ENCODE data around the gene EI24. TPM values are rescaled to one million over a fixed set of nuclear protein-coding genes. Genes with fewer than 3 reads are reported as not detected.

EI24 gene
- total RNA-seq, 1 experiment from 2014 or later = 193 TPM

GRCh38 chr11:125624756-125625213, 55.5 kb downstream of the EI24 start, which contains the start of gene CHEK1:
Gene CHEK1, plus strand, starts transcription at chr11:125625163. Its CDS starts 1,606 bp downstream, at chr11:125626769.
- Histone ChIP-seq H3K27me3 (ENCODE audit: control insufficient read depth, insufficient read depth, low read length) (no peaks in the 10 kb centered on the region), H3K36me3 (ENCODE audit: control insufficient read depth, insufficient read depth, low read length) (peaks cover 31% of the 10 kb centered on the region), H3K9me3 (ENCODE audit: control insufficient read depth, insufficient read depth, low read depth, low read length) (no peaks in the 10 kb centered on the region), H3K4me3 (ENCODE audit: low read depth in 2 of 2, low read length in 2 of 2) (peak within 1 kb of the TSS; percentile 67 to 74), H3K27ac (ENCODE audit: low read length) (peak within 1 kb of the TSS; percentile 87), H3K4me1 (ENCODE audit: control insufficient read depth, insufficient read depth, low read length) (peaks cover 29% of the 10 kb centered on the region)
- ATAC-seq (no peak), DNase-seq (ENCODE audit: low read depth, low spot score) (no peak)
- ChIA-PET POLR2A (no interaction called here), CTCF (no interaction called here)
- intact Hi-C loops (cut with micrococcal nuclease; ENCODE audit: unreplicated experiment) = loop anchor here (5.0 kb wide), 1 partner anchor 248 kb away; no protein-coding TSS in a partner anchor
- TF ChIP-seq TCF7L2 (IDR thresholded peaks at IDR 0.05; ENCODE audit: low read depth, low read length) (no peak), POLR2AphosphoS5 (IDR thresholded peaks at IDR 0.05; ENCODE audit: low read depth, low read length) (no peak), CTCF (IDR thresholded peaks at IDR 0.05) (no peak), SIN3A (IDR thresholded peaks at IDR 0.05; ENCODE audit: borderline replicate concordance, insufficient read depth, low read depth, low read length) (no peak)
- TF ChIP-seq, protein P1, sequence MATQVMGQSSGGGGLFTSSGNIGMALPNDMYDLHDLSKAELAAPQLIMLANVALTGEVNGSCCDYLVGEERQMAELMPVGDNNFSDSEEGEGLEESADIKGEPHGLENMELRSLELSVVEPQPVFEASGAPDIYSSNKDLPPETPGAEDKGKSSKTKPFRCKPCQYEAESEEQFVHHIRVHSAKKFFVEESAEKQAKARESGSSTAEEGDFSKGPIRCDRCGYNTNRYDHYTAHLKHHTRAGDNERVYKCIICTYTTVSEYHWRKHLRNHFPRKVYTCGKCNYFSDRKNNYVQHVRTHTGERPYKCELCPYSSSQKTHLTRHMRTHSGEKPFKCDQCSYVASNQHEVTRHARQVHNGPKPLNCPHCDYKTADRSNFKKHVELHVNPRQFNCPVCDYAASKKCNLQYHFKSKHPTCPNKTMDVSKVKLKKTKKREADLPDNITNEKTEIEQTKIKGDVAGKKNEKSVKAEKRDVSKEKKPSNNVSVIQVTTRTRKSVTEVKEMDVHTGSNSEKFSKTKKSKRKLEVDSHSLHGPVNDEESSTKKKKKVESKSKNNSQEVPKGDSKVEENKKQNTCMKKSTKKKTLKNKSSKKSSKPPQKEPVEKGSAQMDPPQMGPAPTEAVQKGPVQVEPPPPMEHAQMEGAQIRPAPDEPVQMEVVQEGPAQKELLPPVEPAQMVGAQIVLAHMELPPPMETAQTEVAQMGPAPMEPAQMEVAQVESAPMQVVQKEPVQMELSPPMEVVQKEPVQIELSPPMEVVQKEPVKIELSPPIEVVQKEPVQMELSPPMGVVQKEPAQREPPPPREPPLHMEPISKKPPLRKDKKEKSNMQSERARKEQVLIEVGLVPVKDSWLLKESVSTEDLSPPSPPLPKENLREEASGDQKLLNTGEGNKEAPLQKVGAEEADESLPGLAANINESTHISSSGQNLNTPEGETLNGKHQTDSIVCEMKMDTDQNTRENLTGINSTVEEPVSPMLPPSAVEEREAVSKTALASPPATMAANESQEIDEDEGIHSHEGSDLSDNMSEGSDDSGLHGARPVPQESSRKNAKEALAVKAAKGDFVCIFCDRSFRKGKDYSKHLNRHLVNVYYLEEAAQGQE (IDR thresholded peaks at IDR 0.05; ENCODE audit: insufficient read depth in 1 of 2, low read depth in 2 of 2, low read length in 1 of 2) = no peak
- no TSS peak for BruUV-seq (replicated peaks)
- in situ Hi-C loops (cut with HindIII; ENCODE audit: low pct_unique_long_range_greater_than_20kb, low sequenced_read_pairs) = no loop called here

- BruUV-seq (replicated peaks) = TSS peak; percentile 97
- DNase-seq (ENCODE audit: low read depth, low spot score) (no peak), ATAC-seq (peak; percentile 34; the same call in 1 of the 2 replicates)
- H3K4me3 ChIP-seq (ENCODE audit: low read depth in 2 of 2, low read length in 2 of 2) = peak overlapping the region; percentile 67 to 74
- peaks cover 29% of the 10 kb centered on the region for H3K4me1 ChIP-seq (ENCODE audit: control insufficient read depth, insufficient read depth, low read length)
- peak overlapping the region; percentile 87 for H3K27ac ChIP-seq (ENCODE audit: low read length)
- no peaks in the 10 kb centered on the region for H3K9me3 ChIP-seq (ENCODE audit: control insufficient read depth, insufficient read depth, low read depth, low read length)
- no peaks in the 10 kb centered on the region for H3K27me3 ChIP-seq (ENCODE audit: control insufficient read depth, insufficient read depth, low read length)
- ChIA-PET POLR2A (interaction anchor here (0.7 kb wide), 1 partner anchor 263 kb away, joined by 3 read pairs; no protein-coding TSS in a partner anchor), CTCF (no interaction called here)
- no peak for TF ChIP-seq TCF7L2 (IDR thresholded peaks at IDR 0.05; ENCODE audit: low read depth, low read length)
- no peak for TF ChIP-seq SIN3A (IDR thresholded peaks at IDR 0.05; ENCODE audit: borderline replicate concordance, insufficient read depth, low read depth, low read length)
- TF ChIP-seq CTCF (IDR thresholded peaks at IDR 0.05) = no peak
- TF ChIP-seq POLR2AphosphoS5 (IDR thresholded peaks at IDR 0.05; ENCODE audit: low read depth, low read length) = no peak; the same call in 1 of the 2 replicates
- TF ChIP-seq, protein P1 (IDR thresholded peaks at IDR 0.05; ENCODE audit: insufficient read depth in 1 of 2, low read depth in 2 of 2, low read length in 1 of 2) = no peak
- intact Hi-C loops (cut with micrococcal nuclease; ENCODE audit: unreplicated experiment) = loop anchor here (5.0 kb wide), 1 partner anchor 247 kb away; no protein-coding TSS in a partner anchor
- peaks cover 26% of the 10 kb centered on the region for H3K36me3 ChIP-seq (ENCODE audit: control insufficient read depth, insufficient read depth, low read length)
- in situ Hi-C loops (cut with HindIII; ENCODE audit: low pct_unique_long_range_greater_than_20kb, low sequenced_read_pairs) = no loop called here
Observed at GRCh38 chr11:125625225-125625629, 56.0 kb downstream of the EI24 start.
